SH-SY5Y (cell line): ENCODE measurements around the gene MEIS1.

ENCODE experiments used
- GATA2 ChIP-seq: IDR thresholded peaks from 2 replicates; pipeline ENCODE4 v1.6.1; 2011; ENCODE audit warnings: mild to moderate bottlenecking, low read depth, low read length
- GATA3 ChIP-seq: IDR thresholded peaks from 2 replicates; pipeline ENCODE4 v1.6.1; 2011; ENCODE audit warnings: low read depth, mild to moderate bottlenecking, low read length, moderate library complexity

GRCh38 chr2:66405473-66405872, 29.5 kb upstream of the MEIS1 start:
- TF ChIP-seq GATA2 (no peak), GATA3 (no peak)
